NCI-H345 treated with DMSO at 0.1 percent for 48 hours (cell line): Measurements from ENCODE around the gene SH3TC1.
A peak's percentile ranks its signal among the peaks of the same experiment; 100 is the strongest.

Experiments
- DNase-seq: peaks from one replicate; lab custom pipeline; 2025; ENCODE audit not compliant: unreplicated experiment; lab: John Stamatoyannopoulos, UW

The SH3TC1 gene

DNA sequence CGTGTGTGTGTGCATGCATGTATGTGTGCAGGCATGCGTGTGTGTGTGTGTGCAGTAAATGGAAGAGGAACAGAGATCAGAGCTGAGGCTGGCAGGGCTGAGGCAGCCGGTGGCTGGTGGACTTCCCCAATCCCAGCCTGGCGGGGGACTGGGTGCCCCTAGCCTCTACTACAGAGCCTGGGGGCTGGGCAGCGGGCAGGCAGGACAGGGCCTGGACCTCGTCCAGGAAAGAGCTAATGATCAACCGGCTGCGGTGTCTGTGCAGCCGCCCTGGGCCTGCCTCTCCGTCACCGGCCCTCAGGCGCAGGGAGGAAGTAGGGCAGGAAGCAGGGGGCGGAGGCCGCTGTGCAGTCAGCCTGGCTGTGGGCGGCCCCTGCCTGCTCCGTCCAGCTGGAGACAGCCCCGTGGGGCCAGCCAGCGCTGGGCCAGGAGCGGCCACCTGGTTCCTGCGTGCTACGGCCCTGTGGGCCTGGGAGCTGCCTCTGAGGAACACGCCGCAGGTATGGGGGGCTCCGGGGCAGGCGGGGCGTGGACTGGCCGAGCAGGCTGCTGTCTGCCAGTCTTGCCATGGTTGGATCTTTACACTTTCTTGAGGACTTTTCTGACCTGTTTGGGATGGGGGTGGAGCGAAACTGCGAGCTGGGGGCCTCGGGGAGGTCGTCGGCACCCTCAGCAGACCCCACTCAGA, at the start of gene SH3TC1:
SH3TC1 (plus strand) TSS at position 385 of the 688 bp plus-strand sequence. CDS start 5,905 bp downstream, outside the sequence.
- no peak for DNase-seq

DNA sequence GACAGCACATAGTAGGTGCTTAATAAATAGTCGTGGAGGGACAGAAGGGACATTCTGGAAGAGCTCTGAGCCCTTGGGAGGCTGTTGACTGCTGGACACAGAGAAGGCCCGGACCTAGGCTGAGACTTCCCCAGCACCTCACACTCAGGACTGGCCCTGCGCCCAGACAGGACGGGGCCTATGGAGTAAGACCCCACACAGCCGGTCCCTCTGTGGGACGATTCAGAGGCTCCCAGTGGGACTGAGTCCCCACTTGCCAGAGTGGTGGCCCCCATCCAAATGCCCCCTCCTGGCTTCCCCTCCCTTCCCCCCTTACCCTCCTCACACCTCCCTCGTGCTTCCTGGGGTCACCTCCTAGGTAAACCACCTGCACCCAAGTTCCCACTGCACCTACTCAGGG, 49.4 kb upstream of the SH3TC1 start:
- DNase-seq, result no peak

GRCh38 chr4:8150152-8151090, 48.7 kb upstream of the SH3TC1 start:
- no peak for DNase-seq

DNA sequence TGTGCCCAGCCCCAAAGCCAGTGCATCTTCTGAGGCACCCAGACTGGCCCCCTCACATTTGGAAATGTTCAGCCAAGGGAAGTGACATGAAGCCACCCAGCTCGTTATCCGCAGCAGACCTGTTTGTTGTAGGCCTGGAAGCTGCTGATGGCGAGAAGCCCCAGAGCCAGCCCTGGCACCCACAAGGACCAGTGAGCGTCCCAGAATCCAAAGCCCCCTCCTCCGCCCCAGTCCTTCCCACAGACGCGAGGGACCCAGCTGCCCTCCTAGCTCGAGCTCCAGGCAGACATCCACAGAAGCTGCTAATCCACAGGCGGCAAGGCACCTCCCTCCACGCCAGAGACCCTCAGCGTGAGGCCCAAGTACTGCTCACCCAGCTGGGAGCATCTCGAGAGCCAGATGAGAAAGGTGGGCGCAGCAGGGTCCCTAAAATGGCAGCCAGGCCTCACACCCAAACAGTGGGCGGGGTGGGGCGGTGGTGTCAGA, 47.9 kb upstream of the SH3TC1 start:
- no peak for DNase-seq

DNA sequence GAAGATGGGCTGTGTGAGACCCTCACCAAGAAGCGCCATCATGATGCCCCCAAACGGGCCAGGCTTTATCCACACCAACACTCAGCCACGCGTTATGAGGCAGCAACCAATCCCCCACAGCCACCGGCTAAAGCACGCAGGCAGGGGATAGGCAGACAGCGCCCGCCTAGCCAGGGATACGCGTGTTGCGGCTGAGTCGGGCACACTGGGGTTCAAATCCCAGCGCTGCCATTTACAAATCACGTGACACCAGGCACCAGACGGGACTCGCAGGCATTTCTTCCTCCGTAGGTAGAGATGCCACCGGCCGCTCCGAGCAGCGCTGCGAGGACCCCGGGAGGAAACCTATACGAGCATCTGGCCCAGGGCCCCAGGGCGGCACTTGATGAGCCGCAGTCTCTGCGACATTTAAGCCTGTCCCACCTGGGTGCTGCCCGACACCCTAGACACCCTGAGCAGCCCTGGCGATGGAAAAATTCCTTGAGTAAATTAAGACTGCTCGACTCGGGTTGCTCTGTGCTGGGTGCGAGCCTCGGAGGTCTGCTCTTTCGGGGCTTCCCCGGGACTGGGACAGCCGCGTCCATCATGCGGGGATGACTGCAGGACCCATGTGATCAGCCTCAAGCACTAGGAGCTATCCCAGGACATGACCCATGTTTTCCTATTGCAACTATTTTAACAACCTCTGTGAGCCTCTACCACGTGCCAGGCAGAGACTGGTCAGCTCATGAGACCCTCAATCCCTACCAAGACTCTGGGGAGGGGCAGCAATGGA, 46.8 kb upstream of the SH3TC1 start:
- DNase-seq, result no peak

DNA sequence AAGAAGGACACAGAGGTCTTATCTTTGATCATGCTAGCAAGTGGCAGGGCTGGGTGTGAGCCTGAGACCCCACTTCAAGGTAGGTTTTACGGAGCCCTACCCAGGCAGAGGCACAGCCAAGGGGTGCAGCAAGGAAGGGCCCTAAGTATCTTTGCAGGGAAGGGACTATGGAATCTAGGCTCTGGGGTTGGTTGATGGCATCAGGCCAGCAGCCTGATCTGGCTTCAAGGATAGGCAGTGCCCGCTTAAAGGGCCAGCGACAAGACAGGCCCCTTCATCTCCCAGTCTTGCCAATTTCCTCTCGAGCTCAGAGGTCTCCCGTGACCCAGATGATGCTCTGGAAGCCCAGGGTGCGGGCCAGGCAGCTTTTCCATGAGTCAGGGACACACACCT, 46.2 kb upstream of the SH3TC1 start:
- DNase-seq, result no peak

GRCh38 chr4:8153441-8153840, 45.6 kb upstream of the SH3TC1 start:
- DNase-seq, result no peak

DNA sequence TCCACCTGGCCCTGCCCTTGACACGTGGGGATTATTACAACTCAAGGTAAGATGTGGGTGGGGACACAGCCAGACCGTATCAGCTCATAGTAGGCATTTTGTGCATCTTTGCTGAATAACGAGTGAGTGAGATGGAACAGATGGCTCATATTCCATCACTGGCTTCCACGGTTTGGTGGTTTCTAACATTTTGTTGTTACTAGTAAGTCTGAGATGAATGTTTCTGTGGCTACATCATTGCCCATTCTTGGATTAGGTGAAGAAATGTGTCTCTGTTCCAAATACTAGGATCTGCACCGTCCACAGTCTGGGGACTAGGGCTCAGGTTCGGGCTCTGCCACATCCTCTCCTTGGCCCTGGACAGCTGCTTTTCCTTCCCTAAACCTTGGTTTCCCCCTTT, 44.0 kb upstream of the SH3TC1 start:
- DNase-seq, result no peak

- DNase-seq, result no peak
Measured at GRCh38 chr4:8155660-8156421, 43.2 kb upstream of the SH3TC1 start.

GRCh38 chr4:8156617-8157016, 42.5 kb upstream of the SH3TC1 start:
- DNase-seq, result no peak

DNA sequence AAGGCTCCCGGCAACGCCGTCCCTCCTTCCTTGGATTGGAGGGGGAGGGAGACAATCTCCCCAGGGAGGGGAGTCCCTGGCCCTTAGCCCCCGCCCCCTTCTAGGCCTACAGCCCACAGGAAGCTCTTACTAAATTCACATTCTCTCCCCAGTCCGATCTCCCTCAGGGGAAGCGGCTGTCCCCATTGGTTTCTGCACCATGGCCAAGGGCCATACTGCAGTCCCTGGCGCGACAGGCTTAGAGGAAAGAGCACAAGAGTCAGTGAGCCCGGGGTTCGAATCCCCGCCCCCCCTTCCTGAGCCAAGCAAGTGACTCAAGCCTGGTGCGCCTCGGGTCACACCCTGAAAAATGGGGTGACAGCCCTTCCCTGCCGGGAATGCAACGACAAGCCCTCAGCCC, 41.6 kb upstream of the SH3TC1 start:
- no peak for DNase-seq

DNA sequence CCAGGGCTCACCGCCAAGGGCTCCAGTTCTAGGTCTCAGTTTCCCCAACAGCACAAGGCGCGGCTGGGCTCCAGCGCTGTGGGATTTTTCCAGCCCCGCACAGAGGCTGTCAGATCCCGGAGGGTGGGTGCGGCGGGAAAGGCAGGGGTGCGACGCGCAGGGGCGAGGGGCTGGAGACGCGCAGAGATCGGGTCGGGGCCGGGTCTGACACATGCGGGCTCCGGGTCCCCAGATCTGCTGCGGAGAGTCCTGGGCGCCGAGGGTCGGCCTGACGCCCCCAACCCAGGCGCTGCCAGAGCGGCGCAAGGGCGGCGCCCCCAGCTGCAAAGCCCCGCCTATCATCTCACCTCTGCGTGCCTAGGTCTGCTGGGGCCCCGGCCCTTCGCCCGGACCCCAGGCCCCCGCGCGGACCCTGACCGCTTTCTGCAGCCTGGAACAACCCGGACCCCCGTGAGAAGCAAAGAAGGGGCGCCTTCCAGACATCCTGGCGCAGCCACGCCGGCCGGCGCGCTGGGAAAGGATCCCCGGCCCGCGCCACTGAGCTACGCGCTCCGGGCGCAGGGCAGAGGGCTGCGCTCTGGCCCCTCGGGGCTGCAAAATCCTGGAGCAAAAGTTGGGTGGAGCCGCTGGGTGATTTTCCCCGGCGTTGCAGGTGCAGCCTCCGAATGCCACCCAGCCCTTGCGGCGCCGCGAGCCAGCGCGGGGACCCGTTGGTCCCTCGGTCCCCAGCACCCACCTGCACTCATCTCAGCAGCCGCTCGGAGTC, 41.0 kb upstream of the SH3TC1 start:
- no peak for DNase-seq

- peak; percentile 80 for DNase-seq
Measured at GRCh38 chr4:8158710-8159536, 40.2 kb upstream of the SH3TC1 start, which contains the start of gene ABLIM2. TSS of gene ABLIM2 (minus strand) at chr4:8158813. CDS start at chr4:8158689, 124 bp downstream.

DNA sequence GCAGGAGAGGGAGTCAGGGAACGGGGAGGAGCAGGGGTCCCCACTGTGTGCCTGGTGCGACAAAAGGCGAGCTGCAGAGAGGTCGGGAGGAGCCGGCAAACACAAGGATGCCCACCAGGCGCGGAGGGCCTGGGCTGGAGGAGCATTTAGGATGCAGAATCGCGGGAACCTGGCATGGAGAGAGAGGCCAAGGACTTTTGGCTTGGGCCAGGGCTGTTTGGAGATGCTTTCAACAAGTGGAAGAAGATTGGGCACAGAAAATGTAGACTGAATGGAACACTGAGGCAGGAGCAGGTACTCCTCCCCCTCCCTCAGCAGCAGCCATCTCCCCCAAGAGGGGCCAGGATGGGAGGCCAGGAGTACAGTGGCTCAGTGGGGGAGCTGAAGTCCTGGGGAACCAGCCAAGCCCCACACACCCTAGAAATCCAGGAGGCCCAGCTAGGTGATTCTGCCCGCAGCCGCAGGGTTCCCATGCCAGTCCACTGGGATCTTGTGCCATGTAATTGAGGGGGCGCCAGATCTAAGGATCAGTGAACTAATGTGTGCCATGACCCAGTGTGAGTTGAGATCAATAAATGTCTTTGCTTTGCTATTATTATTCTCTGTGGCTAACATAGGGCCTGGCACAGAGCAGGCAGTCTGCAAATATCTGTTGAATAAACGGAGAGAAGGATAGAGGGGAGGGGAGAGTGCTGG, 39.4 kb upstream of the SH3TC1 start:
- no peak for DNase-seq

- DNase-seq, result peak; percentile 40
Measured at GRCh38 chr4:8160233-8160560, 38.9 kb upstream of the SH3TC1 start.

- no peak for DNase-seq
Measured at GRCh38 chr4:8160572-8160971, 38.5 kb upstream of the SH3TC1 start.

DNA sequence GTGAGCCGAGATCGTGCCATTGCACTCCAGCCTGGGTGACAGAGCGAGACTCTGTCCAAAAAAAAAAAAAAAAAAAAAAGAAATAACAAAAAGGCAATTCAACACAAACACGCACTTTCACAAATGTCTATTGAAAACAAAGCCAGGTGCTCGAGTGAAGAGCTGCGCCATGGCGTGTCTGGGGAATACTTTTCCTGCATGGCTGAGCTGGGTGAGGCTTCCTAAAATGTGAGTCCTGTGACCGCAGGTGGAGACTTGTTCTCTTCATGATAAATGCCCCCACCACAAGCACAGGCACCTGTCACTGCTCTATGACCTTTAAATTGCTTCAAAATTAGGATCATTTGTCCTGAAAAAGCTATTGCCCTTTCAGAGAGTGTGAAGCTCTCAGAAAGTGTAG, 36.5 kb upstream of the SH3TC1 start:
- DNase-seq, result peak; percentile 67

GRCh38 chr4:8163026-8163425, 36.1 kb upstream of the SH3TC1 start:
- DNase-seq, result no peak
